Thoracic aorta (tissue), 2 donors: ENCODE results near the gene PTGES3. TPM values are rescaled to one million over a fixed set of nuclear protein-coding genes. Genes with fewer than 3 reads are reported as not detected.

Source experiments
- ATAC-seq: fragments of 150-250 bp; one replicate; pipeline ENCODE4 v1.8.0; 2017; ENCODE audit warnings: low read depth; ENCODE audit not compliant: insufficient number of reproducible peaks, low FRiP score
- DNase-seq: peaks from one replicate; pipeline ENCODE4 v3.0.0-alpha.2; 2020; ENCODE audit warnings: low spot score
- H3K27ac ChIP-seq, 2 donors: fragments of 200-600 bp; sonication (generic); 1 replicate in 1 of 2; 2 replicates in 1 of 2; pipeline ENCODE4 v1.5.1; 2016; ENCODE audit warnings: mild to moderate bottlenecking in 2 of 2, moderate library complexity in 2 of 2
- H3K27me3 ChIP-seq: fragments of 200-600 bp; sonication (generic); replicated peaks from 2 replicates; pipeline ENCODE4 v1.6.0; 2016; ENCODE audit warnings: mild to moderate bottlenecking; ENCODE audit not compliant: insufficient read depth
- H3K36me3 ChIP-seq: fragments of 200-600 bp; sonication (generic); one replicate; pipeline ENCODE4 v1.5.1; 2016
- H3K4me1 ChIP-seq, 2 donors: fragments of 200-600 bp; sonication (generic); 1 replicate in 1 of 2; 2 replicates in 1 of 2; pipeline versions ENCODE4 v1.5.1 to v1.6.0; 2016; ENCODE audit warnings: low read depth in 2 of 2, mild to moderate bottlenecking in 1 of 2; ENCODE audit not compliant: control insufficient read depth in 1 of 2
- H3K4me3 ChIP-seq: fragments of 200-600 bp; sonication (generic); 2 replicates; pipeline ENCODE4 v1.5.1; 2016; ENCODE audit warnings: mild to moderate bottlenecking
- H3K9me3 ChIP-seq: fragments of 200-600 bp; sonication (generic); 2 replicates; pipeline ENCODE4 v1.5.1; 2016
- CTCF ChIP-seq: fragments of 200-600 bp; sonication (generic); IDR thresholded peaks from one replicate; pipeline ENCODE4 v1.5.1; 2019; ENCODE audit warnings: antibody characterized with exemption
- total RNA-seq, 2 donors: library from RNA; depleted of rRNA; stranded (reverse); fragments of >200 nt; gene quantifications; one replicate each; pipeline versions ENCODE4 v1.1.0 to v1.2.3, GENCODE V29; 2016

PTGES3 gene
- total RNA-seq, 2 donors from 2014 or later = 70.4 to 97.6 TPM

GRCh38 chr12:56721216-56721615 is 33.1 kb upstream of the PTGES3 start:
- ATAC-seq (no peak), DNase-seq (no peak)
- Histone ChIP-seq H3K36me3 (peaks cover 17% of the 10 kb centered on the region), H3K9me3 (no peaks in the 10 kb centered on the region), H3K27me3 (no peaks in the 10 kb centered on the region), H3K4me3 (no peak overlapping the region), H3K4me1 (peaks cover 41 to 53% of the 10 kb centered on the region in 2 donors), H3K27ac (no peak overlapping the region)
- TF ChIP-seq CTCF = no peak

DNA sequence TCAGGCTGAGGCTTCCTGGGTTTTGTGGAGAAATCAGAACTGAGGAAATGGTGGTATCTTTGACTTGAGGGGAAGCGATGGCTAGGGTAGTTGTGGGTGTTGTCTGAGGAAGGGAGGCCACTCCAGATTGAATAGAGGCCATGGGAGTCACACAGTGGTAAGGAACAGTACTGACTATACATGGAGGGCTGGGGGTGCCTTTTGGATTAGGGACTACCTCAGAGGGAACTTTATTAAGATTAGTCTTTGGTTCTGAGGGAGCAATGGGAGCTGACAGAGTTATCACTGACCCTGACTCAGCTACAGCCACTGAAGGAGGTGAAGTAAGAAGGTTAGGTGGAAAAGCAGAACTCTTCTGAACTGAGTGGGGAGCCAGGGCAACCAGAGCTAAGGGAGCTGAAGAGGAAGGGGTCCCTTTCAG is 32.7 kb upstream of the PTGES3 start:
- no peak overlapping the region for H3K27ac ChIP-seq

DNA sequence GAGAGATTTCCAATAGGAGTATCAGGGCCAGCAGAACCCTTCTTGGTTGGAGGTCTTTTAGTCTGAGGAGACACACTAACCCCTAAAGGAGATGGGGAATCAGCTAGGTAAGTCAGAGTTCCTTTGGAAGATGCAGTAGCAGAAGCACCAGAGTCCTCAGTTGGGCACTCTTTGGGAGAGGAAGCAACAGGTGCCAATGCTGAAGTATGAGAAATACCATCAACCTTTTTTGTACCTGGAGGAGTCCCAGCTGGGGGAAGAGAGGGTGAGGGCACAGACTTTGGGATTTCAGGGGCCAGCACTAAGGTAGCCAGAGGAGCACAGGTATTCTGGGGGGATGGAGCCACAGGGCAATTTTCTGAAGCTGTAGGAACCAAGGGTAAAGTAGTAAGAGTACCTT is 31.0 kb upstream of the PTGES3 start:
- peaks cover 44 to 51% of the 10 kb centered on the region in 2 donors for H3K4me1 ChIP-seq
- ATAC-seq = no peak
- H3K27ac ChIP-seq = no peak overlapping the region

More for the DNA sequence above, 32.7 kb upstream of the PTGES3 start:
- TF ChIP-seq CTCF = no peak
- H3K36me3 ChIP-seq = peaks cover 17% of the 10 kb centered on the region
- H3K9me3 ChIP-seq = no peaks in the 10 kb centered on the region
- no peak overlapping the region for H3K4me3 ChIP-seq
- DNase-seq = no peak
- ATAC-seq = no peak
- H3K27me3 ChIP-seq = no peaks in the 10 kb centered on the region
- peaks cover 41 to 54% of the 10 kb centered on the region in 2 donors for H3K4me1 ChIP-seq

DNA sequence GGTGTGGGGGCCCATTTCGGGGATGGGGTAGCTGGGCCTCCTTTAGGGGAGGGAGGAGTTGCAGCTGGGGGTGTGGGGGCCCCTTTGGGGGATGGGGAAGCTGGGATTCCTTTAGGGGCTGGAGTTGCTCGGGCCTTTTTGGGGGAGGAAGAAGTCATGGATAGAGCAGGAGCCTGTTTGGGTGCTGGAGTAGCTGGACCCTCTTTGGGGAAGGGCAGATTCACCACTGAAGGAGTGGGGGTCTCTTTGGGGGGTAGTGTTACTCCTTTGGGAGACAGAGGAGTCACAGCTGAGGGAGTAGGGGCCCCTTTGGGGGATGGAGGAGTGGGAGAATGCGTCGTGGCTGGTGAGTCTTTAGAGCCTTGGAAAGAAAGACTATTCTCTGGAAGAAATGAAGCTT is 30.6 kb upstream of the PTGES3 start:
- DNase-seq (no peak), ATAC-seq (no peak)
- peaks cover 41 to 47% of the 10 kb centered on the region in 2 donors for H3K4me1 ChIP-seq
- H3K9me3 ChIP-seq = no peaks in the 10 kb centered on the region
- no peak overlapping the region for H3K27ac ChIP-seq
- peaks cover 35% of the 10 kb centered on the region for H3K36me3 ChIP-seq
- no peak overlapping the region for H3K4me3 ChIP-seq
- no peak for TF ChIP-seq CTCF
- no peaks in the 10 kb centered on the region for H3K27me3 ChIP-seq

More for the DNA sequence above, 31.0 kb upstream of the PTGES3 start:
- no peaks in the 10 kb centered on the region for H3K9me3 ChIP-seq
- TF ChIP-seq CTCF = no peak
- peaks cover 30% of the 10 kb centered on the region for H3K36me3 ChIP-seq
- no peak overlapping the region for H3K4me3 ChIP-seq
- no peak for DNase-seq
- no peaks in the 10 kb centered on the region for H3K27me3 ChIP-seq

- H3K36me3 ChIP-seq = peaks cover 39% of the 10 kb centered on the region
Measured at GRCh38 chr12:56718149-56718548, 30.1 kb upstream of the PTGES3 start.

More at GRCh38 chr12:56718149-56718548, 30.1 kb upstream of the PTGES3 start:
- Histone ChIP-seq H3K4me3 (no peak overlapping the region), H3K27me3 (no peaks in the 10 kb centered on the region), H3K4me1 (peaks cover 37 to 42% of the 10 kb centered on the region in 2 donors), H3K27ac (no peak overlapping the region), H3K9me3 (no peaks in the 10 kb centered on the region)
- DNase-seq (no peak), ATAC-seq (no peak)
- TF ChIP-seq CTCF = no peak
